Measurements from ENCODE around the gene PHF20. TPM values are rescaled to one million over a fixed set of nuclear protein-coding genes. Genes with fewer than 3 reads are reported as not detected.

The PHF20 gene
- total and polyA plus RNA-seq, 2 of the 13 experiments (the other 11 are each of a cell fraction or from before 2014, with no cell fraction given) = 22.8 to 34.1 TPM

- TF ChIP-seq ZNF362 (CRISPR knock-in tag; IDR thresholded peaks at IDR 0.05; ENCODE audit: borderline replicate concordance) (peak; percentile 64), MXD4 (CRISPR knock-in tag; IDR thresholded peaks at IDR 0.05) (peak; percentile 96), GATA4 (IDR thresholded peaks at IDR 0.05; ENCODE audit: borderline replicate concordance, low read depth) (peak; percentile 72), ZNF629 (CRISPR knock-in tag; conservative IDR thresholded peaks at IDR 0.05) (peak; percentile 71), WIZ (CRISPR knock-in tag; IDR thresholded peaks at IDR 0.05) (peak; percentile 25; the same call in 1 of the 2 replicates), HMGXB4 (CRISPR knock-in tag; IDR thresholded peaks at IDR 0.05; ENCODE audit: borderline replicate concordance in 1 of 2, low read depth in 1 of 2) (peak; percentile 97 to 98), ZNF816 (CRISPR knock-in tag; IDR thresholded peaks at IDR 0.05; ENCODE audit: borderline replicate concordance) (peak; percentile 28; the same call in 1 of the 2 replicates), ZNF710 (CRISPR knock-in tag; IDR thresholded peaks at IDR 0.05; ENCODE audit: borderline replicate concordance) (no peak; the same call in 1 of the 2 replicates), MBD4 (IDR thresholded peaks at IDR 0.05; ENCODE audit: borderline replicate concordance, low read length) (no peak)
- TF ChIP-seq, protein P1, sequence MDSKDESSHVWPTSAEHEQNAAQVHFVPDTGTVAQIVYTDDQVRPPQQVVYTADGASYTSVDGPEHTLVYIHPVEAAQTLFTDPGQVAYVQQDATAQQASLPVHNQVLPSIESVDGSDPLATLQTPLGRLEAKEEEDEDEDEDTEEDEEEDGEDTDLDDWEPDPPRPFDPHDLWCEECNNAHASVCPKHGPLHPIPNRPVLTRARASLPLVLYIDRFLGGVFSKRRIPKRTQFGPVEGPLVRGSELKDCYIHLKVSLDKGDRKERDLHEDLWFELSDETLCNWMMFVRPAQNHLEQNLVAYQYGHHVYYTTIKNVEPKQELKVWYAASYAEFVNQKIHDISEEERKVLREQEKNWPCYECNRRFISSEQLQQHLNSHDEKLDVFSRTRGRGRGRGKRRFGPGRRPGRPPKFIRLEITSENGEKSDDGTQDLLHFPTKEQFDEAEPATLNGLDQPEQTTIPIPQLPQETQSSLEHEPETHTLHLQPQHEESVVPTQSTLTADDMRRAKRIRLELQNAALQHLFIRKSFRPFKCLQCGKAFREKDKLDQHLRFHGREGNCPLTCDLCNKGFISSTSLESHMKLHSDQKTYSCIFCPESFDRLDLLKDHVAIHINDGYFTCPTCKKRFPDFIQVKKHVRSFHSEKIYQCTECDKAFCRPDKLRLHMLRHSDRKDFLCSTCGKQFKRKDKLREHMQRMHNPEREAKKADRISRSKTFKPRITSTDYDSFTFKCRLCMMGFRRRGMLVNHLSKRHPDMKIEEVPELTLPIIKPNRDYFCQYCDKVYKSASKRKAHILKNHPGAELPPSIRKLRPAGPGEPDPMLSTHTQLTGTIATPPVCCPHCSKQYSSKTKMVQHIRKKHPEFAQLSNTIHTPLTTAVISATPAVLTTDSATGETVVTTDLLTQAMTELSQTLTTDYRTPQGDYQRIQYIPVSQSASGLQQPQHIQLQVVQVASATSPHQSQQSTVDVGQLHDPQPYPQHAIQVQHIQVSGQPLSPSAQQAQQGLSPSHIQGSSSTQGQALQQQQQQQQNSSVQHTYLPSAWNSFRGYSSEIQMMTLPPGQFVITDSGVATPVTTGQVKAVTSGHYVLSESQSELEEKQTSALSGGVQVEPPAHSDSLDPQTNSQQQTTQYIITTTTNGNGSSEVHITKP (CRISPR knock-in tag; IDR thresholded peaks at IDR 0.05; ENCODE audit: low read depth) = peak; percentile 77
- TF ChIP-seq, protein P2, sequence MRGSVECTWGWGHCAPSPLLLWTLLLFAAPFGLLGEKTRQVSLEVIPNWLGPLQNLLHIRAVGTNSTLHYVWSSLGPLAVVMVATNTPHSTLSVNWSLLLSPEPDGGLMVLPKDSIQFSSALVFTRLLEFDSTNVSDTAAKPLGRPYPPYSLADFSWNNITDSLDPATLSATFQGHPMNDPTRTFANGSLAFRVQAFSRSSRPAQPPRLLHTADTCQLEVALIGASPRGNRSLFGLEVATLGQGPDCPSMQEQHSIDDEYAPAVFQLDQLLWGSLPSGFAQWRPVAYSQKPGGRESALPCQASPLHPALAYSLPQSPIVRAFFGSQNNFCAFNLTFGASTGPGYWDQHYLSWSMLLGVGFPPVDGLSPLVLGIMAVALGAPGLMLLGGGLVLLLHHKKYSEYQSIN (CRISPR knock-in tag; IDR thresholded peaks at IDR 0.05; ENCODE audit: borderline replicate concordance) = peak; percentile 92; the same call in 1 of the 2 replicates
- TF ChIP-seq, protein P3, sequence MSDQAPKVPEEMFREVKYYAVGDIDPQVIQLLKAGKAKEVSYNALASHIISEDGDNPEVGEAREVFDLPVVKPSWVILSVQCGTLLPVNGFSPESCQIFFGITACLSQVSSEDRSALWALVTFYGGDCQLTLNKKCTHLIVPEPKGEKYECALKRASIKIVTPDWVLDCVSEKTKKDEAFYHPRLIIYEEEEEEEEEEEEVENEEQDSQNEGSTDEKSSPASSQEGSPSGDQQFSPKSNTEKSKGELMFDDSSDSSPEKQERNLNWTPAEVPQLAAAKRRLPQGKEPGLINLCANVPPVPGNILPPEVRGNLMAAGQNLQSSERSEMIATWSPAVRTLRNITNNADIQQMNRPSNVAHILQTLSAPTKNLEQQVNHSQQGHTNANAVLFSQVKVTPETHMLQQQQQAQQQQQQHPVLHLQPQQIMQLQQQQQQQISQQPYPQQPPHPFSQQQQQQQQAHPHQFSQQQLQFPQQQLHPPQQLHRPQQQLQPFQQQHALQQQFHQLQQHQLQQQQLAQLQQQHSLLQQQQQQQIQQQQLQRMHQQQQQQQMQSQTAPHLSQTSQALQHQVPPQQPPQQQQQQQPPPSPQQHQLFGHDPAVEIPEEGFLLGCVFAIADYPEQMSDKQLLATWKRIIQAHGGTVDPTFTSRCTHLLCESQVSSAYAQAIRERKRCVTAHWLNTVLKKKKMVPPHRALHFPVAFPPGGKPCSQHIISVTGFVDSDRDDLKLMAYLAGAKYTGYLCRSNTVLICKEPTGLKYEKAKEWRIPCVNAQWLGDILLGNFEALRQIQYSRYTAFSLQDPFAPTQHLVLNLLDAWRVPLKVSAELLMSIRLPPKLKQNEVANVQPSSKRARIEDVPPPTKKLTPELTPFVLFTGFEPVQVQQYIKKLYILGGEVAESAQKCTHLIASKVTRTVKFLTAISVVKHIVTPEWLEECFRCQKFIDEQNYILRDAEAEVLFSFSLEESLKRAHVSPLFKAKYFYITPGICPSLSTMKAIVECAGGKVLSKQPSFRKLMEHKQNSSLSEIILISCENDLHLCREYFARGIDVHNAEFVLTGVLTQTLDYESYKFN (CRISPR knock-in tag; conservative IDR thresholded peaks at IDR 0.05) = peak; percentile 90
Observed at GRCh38 chr20:35741892-35742740, 29.7 kb upstream of the PHF20 start, which contains the start of gene RBM39 (continued).
